SH-SY5Y (cell line): Measurements from ENCODE around the gene IL1RL1.

Source experiments
- GATA2 ChIP-seq: IDR thresholded peaks from 2 replicates; pipeline ENCODE4 v1.6.1; 2011; ENCODE audit warnings: mild to moderate bottlenecking, low read depth, low read length
- GATA3 ChIP-seq: IDR thresholded peaks from 2 replicates; pipeline ENCODE4 v1.6.1; 2011; ENCODE audit warnings: low read depth, mild to moderate bottlenecking, low read length, moderate library complexity

GRCh38 chr2:102355526-102356380, 44.4 kb downstream of the IL1RL1 start, which contains the start of gene IL18R1:
- TF ChIP-seq GATA2 (no peak), GATA3 (no peak)
